Astrocyte (in vitro differentiated cells and primary cell): ENCODE results near the gene TNNI2. TPM values are rescaled to one million over a fixed set of nuclear protein-coding genes. Genes with fewer than 3 reads are reported as not detected.
A peak's percentile ranks its signal among the peaks of the same experiment; 100 is the strongest.

Experiments used
- DNase-seq: peaks from one replicate; pipeline ENCODE4 v3.0.0-alpha.2; 2010; ENCODE audit warnings: low read depth
- FAIRE-seq: peaks from 2 replicates; lab custom pipeline; 2011; peaks lifted over from hg19 to GRCh38; lab: Jason Lieb, UNC
- H2AFZ ChIP-seq: 2 replicates; pipeline ENCODE4 v1.6.0; 2012; ENCODE audit warnings: low read depth, low read length, inconsistent platforms
- H3K27ac ChIP-seq: 2 replicates; pipeline ENCODE4 v1.5.1; 2011; ENCODE audit warnings: low read depth, low read length, inconsistent platforms
- H3K27me3 ChIP-seq: 2 replicates; pipeline ENCODE4 v1.6.0; 2011; ENCODE audit warnings: low read length, inconsistent platforms; ENCODE audit not compliant: insufficient read depth
- H3K36me3 ChIP-seq: 2 replicates; pipeline ENCODE4 v1.5.1; 2011; ENCODE audit warnings: low read length, inconsistent platforms; ENCODE audit not compliant: insufficient read depth
- H3K4me1 ChIP-seq: 2 replicates; pipeline ENCODE4 v1.5.1; 2011; ENCODE audit warnings: low read length, inconsistent platforms; ENCODE audit not compliant: insufficient read depth
- H3K4me2 ChIP-seq: 2 replicates; pipeline ENCODE4 v1.6.0; 2012; ENCODE audit warnings: low read length, inconsistent platforms
- H3K4me3 ChIP-seq: 2 replicates; pipeline ENCODE4 v1.5.1; 2011; ENCODE audit warnings: low read depth, mild to moderate bottlenecking, low read length, inconsistent platforms; ENCODE audit not compliant: insufficient read depth
- H3K79me2 ChIP-seq: 2 replicates; pipeline ENCODE4 v1.6.0; 2012; ENCODE audit warnings: mild to moderate bottlenecking, low read length, inconsistent platforms; ENCODE audit not compliant: insufficient read depth
- H3K9ac ChIP-seq: 2 replicates; pipeline ENCODE4 v1.6.0; 2012; ENCODE audit warnings: mild to moderate bottlenecking, low read length, inconsistent platforms
- H3K9me3 ChIP-seq: 2 replicates; pipeline ENCODE4 v1.5.1; 2012; ENCODE audit warnings: low read depth, mild to moderate bottlenecking, low read length, inconsistent platforms; ENCODE audit not compliant: insufficient read depth
- H4K20me1 ChIP-seq: 2 replicates; pipeline ENCODE4 v1.6.0; 2012; ENCODE audit warnings: low read length, inconsistent platforms; ENCODE audit not compliant: insufficient read depth
- H3K27ac Mint-ChIP-seq: one replicate; pipeline ENCODE4 v1.8.0; 2021; ENCODE audit warnings: mild to moderate bottlenecking, mixed read lengths; ENCODE audit not compliant: unreplicated experiment
- H3K27me3 Mint-ChIP-seq: one replicate; pipeline ENCODE4 v1.8.0; 2021; ENCODE audit warnings: low read depth, mixed read lengths; ENCODE audit not compliant: unreplicated experiment
- H3K36me3 Mint-ChIP-seq: one replicate; pipeline ENCODE4 v1.8.0; 2021; ENCODE audit warnings: low read depth, mixed read lengths; ENCODE audit not compliant: unreplicated experiment
- H3K4me1 Mint-ChIP-seq: one replicate; pipeline ENCODE4 v1.8.0; 2021; ENCODE audit warnings: low read depth, mixed read lengths; ENCODE audit not compliant: unreplicated experiment
- H3K4me3 Mint-ChIP-seq: one replicate; pipeline ENCODE4 v1.8.0; 2021; ENCODE audit warnings: mild to moderate bottlenecking, moderate library complexity, mixed read lengths; ENCODE audit not compliant: unreplicated experiment
- H3K9me3 Mint-ChIP-seq: one replicate; pipeline ENCODE4 v1.8.0; 2021; ENCODE audit warnings: mild to moderate bottlenecking, mixed read lengths; ENCODE audit not compliant: unreplicated experiment
- CTCF ChIP-seq: IDR thresholded peaks from 2 replicates; pipeline ENCODE4 v1.5.1; 2011; ENCODE audit warnings: low read depth, mild to moderate bottlenecking, inconsistent platforms, low read length, moderate library complexity; ENCODE audit not compliant: insufficient read depth
- EZH2 ChIP-seq: IDR thresholded peaks from 2 replicates; pipeline ENCODE4 v1.6.1; 2012; ENCODE audit warnings: mild to moderate bottlenecking, low read length, inconsistent platforms; ENCODE audit not compliant: insufficient read depth
- total RNA-seq: library from RNA; stranded (reverse); gene quantifications from 2 replicates; pipeline ENCODE4 v1.2.1, GENCODE V29; 2021

The TNNI2 gene
- total RNA-seq, 1 donor from 2014 or later = not detected

DNA sequence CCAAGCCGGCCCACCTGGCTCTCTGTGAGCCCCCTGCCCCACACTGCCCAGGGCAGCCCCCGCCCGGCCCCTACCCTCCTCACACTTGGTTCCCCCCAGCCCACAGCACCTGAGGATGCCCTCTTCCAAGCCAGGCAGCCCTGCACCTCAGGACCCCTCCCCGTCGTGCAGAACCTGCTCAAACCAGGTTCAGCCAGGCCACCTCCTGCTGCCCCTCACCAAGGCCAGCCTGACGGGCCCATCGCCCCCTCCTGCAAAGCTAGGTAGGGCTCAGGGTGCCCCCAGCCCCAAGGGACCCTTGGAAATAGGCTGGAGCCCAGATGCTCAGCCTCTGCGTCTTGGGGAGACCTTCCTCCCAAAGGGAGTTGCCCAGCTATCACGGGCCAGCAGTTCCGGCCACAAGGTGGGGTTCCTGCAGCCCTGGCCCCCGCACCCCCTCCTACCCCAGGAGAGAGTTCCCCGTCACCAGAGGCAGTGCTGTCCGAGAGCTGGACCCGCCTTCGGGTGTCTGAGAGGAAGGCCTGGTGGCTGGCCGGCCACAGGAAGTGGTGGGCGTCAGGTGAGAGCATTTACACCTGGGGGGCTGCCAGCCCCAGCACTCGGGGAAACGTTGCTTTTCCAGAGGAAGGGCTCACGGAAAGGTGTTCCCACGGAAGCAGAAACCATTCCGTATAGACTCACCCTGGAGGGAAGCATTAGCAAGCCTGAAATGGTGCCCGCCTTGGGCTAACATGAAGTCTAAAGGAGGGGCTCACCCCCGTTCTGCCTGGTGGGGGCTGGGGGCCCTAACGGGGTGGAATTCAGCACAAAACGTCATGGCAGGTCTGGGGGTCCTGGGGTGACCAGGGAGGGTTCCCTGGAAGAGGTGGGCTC is 7.2 kb upstream of the TNNI2 start:
- DNase-seq (no peak), FAIRE-seq (no peak)
- no peak overlapping the region for H3K27ac ChIP-seq
- no peaks in the 10 kb centered on the region for H3K27me3 ChIP-seq
- Mint-ChIP-seq H3K27me3 (peaks cover 22% of the 10 kb centered on the region), H3K4me3 (no peak overlapping the region), H3K4me1 (peaks cover 31% of the 10 kb centered on the region), H3K36me3 (peaks cover 2% of the 10 kb centered on the region), H3K27ac (no peak overlapping the region), H3K9me3 (no peaks in the 10 kb centered on the region)
- peaks cover 39% of the 10 kb centered on the region for H3K4me1 ChIP-seq
- H3K4me2 ChIP-seq = no peak overlapping the region
- H3K9me3 ChIP-seq = no peaks in the 10 kb centered on the region
- H2AFZ ChIP-seq = no peak overlapping the region
- no peaks in the 10 kb centered on the region for H3K79me2 ChIP-seq
- H4K20me1 ChIP-seq = no peaks in the 10 kb centered on the region
- TF ChIP-seq EZH2 (no peak), CTCF (no peak)
- no peak overlapping the region for H3K4me3 ChIP-seq
- no peaks in the 10 kb centered on the region for H3K36me3 ChIP-seq
- no peak overlapping the region for H3K9ac ChIP-seq

GRCh38 chr11:1832211-1832919 is 6.4 kb upstream of the TNNI2 start:
- no peak overlapping the region for H3K27ac Mint-ChIP-seq
- FAIRE-seq = no peak
- H3K4me1 ChIP-seq = peaks cover 31% of the 10 kb centered on the region

More at GRCh38 chr11:1832211-1832919, 6.4 kb upstream of the TNNI2 start:
- peak overlapping the region; percentile 47 for H2AFZ ChIP-seq
- no peak overlapping the region for H3K4me3 ChIP-seq
- no peak overlapping the region for H3K9ac ChIP-seq
- Mint-ChIP-seq H3K27me3 (peaks cover 20% of the 10 kb centered on the region), H3K4me3 (no peak overlapping the region), H3K4me1 (peaks cover 26% of the 10 kb centered on the region), H3K36me3 (peaks cover 2% of the 10 kb centered on the region), H3K9me3 (no peaks in the 10 kb centered on the region)
- no peaks in the 10 kb centered on the region for H3K9me3 ChIP-seq
- H3K36me3 ChIP-seq = no peaks in the 10 kb centered on the region
- DNase-seq = no peak
- H3K79me2 ChIP-seq = no peaks in the 10 kb centered on the region
- no peaks in the 10 kb centered on the region for H4K20me1 ChIP-seq
- H3K27ac ChIP-seq = no peak overlapping the region
- TF ChIP-seq EZH2 = no peak
- peak; percentile 33 for TF ChIP-seq CTCF
- no peaks in the 10 kb centered on the region for H3K27me3 ChIP-seq
- peak overlapping the region; percentile 44 for H3K4me2 ChIP-seq
